ENCODE results near the gene FAM78B.

DNA sequence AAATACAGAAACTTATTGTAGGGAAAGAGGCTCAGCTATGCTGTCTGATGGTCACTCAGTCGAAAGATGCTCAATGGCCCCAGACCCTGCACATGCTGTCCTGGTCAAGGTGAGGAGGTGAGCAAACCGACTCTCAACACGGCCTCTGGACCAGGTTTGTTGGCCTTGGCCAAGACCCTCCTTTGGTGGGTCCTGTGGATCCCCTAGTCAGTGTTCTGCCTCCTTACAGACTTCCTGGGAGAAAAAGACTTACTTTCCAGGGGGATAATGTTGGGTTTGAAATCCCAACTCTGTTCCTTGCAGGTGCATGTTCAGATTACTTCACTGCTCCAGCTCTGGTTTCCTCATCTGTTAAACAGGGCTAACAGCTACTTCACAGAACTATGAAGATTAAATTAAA, 53.8 kb downstream of the FAM78B start:
- no peak for TF ChIP-seq POLR2A (IDR thresholded peaks at IDR 0.05; ENCODE audit: low read depth, low read length)
- TF ChIP-seq POLR2AphosphoS5 (IDR thresholded peaks at IDR 0.05; ENCODE audit: low read depth, low read length) = no peak
- no peak for TF ChIP-seq TAF1 (IDR thresholded peaks at IDR 0.05; ENCODE audit: borderline replicate concordance, low read depth, low read length)
